Activated CD4-positive, CD25-positive, alpha-beta regulatory T cell (primary cell): ENCODE measurements around the gene ISG15.
A peak's percentile ranks its signal among the peaks of the same experiment; 100 is the strongest.
"Not testable (repeated sequence)": the region's sequence is repeated elsewhere in the genome, so short reads cannot be mapped to it uniquely, and the experiment has no call there.

Source experiments
- DNase-seq, 4 experiments: peaks; one replicate each; lab custom pipeline; 2025; lab: John Stamatoyannopoulos, UW

Gene ISG15

GRCh38 chr1:1030867-1031658, 17.8 kb downstream of the ISG15 start:
- not testable (repeated sequence) for DNase-seq

- no peak for DNase-seq
These were observed 18.4 kb downstream of the ISG15 start for GRCh38 chr1:1031659-1032235.

GRCh38 chr1:1032424-1032823, 19.1 kb downstream of the ISG15 start:
- DNase-seq = no peak

DNA sequence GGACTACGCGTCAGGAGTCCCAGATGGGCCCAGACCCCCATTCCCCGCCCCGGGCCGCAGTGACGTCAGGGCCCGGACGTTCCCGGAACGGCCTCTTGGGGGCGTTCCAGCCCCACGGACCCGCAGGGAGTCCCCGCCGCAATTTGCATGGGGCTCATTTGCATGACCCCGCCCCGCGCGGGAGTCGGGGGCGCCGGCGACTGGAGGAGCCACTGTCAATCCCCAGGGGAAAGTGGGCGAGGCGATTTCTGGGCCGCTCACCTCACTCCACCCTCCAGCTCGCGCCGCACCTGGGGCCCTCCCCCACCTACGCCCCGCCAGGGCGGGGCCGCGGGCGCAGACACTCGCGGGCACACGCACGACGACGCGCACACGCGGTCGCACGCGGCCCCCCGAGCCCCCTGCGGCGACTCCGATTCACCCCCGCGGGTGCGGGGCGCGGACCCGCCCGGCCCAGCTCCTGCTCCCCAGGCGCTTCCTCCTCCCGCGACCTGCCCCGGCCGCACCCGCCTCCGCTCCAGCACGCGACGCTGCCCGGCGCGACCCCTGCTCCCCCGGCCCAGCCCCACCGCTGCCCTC, 19.8 kb downstream of the ISG15 start:
- DNase-seq = peak; percentile 68 to 80 (median 73)

- no peak for DNase-seq
These were observed 20.6 kb downstream of the ISG15 start for GRCh38 chr1:1033731-1034438.

DNA sequence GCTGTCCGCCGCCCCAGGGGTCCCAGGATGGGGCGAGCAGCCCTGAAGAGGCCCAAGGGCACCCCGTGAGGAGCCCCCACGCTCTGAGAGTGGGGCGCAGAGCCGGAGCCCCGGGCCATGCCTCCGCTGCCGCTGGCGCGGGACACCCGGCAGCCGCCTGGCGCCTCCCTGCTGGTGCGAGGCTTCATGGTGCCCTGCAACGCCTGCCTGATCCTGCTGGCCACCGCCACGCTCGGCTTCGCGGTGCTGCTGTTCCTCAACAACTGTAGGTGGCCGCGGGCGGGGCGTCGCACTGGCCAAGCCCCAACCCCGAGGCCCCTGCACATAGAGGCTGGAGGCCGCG, 21.1 kb downstream of the ISG15 start:
- no peak for DNase-seq

- DNase-seq = no peak
These were observed 22.1 kb downstream of the ISG15 start for GRCh38 chr1:1035291-1035943.

DNA sequence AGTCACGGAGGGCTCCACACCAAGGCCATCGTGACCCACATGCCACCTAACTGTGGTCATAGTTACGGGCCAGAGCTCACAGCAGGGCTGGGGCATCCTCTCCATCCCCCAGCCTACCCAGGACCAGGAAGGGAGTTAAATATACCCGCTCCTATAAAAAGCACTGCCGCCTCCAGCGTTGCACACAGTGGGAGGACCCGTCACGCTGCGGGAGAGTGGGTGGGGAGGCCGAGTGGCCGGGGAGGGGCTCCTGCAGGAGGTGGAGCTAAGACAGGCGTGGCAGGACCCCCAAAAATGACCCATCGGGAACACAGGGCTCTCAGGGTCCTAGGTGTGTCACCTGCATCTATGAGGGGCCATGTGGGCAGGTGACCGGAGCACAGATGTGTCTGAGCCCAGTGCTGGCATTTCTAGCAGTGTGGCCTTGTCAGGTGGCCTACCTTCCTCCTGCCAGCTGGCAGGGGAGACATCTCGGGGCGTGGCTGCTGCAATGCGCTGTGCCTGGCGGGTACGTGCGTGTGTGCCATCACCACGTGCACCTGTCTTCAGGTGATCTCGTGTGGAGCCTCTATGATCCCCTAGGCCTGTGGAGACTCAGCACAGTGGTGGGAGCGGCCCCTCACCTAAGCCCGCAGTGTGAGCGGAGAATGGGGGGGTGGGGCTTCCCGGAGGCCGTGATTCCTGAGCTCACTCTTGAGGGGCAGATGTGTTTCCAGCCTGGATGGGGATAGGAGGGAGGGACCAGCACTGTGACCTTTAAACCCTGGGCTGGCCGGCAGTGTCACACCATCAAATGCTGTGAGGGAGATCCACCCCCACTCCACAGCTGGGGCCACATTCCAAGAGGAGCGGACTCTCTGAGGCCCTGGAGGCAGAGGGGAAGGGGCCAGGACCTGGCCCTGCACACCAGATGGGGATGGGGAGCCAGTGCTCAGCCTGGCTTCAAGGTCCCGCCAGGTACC, 24.4 kb downstream of the ISG15 start:
- no peak for DNase-seq

DNA sequence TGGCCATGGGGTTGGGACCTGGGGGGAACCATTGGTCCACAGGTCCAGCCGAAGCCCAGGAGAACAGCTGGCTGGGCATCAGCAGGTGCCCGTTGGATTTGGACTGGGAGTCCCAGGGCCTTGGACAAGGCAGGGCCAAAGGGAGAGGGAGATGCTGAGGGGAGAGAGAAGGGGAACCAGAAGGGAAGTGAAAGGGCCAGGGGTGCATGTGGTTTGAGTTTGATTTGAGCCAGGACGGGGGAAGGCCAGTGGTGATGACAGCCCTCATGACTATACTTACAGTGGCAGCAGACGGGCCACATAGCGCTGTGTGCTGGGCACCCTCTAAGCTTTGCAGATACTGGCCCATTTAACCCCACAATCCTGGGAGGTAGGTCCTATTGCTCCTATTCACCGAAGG, 25.4 kb downstream of the ISG15 start:
- no peak for DNase-seq

- DNase-seq = no peak
These were observed 26.0 kb downstream of the ISG15 start for GRCh38 chr1:1039145-1039910.

GRCh38 chr1:1040004-1040991, 27.0 kb downstream of the ISG15 start:
- DNase-seq = peak; percentile 51 to 70 (median 60)

DNA sequence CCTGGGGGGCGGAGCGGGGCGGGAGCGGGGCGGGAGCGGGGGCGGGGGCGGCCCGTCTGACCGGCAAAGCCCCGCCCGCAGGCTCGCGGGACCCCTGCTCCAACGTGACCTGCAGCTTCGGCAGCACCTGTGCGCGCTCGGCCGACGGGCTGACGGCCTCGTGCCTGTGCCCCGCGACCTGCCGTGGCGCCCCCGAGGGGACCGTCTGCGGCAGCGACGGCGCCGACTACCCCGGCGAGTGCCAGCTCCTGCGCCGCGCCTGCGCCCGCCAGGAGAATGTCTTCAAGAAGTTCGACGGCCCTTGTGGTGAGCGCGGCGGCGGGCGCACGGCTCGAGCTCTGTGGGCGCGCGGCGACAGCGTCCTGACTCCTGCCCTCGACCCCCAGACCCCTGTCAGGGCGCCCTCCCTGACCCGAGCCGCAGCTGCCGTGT, 27.8 kb downstream of the ISG15 start:
- no peak for DNase-seq

DNA sequence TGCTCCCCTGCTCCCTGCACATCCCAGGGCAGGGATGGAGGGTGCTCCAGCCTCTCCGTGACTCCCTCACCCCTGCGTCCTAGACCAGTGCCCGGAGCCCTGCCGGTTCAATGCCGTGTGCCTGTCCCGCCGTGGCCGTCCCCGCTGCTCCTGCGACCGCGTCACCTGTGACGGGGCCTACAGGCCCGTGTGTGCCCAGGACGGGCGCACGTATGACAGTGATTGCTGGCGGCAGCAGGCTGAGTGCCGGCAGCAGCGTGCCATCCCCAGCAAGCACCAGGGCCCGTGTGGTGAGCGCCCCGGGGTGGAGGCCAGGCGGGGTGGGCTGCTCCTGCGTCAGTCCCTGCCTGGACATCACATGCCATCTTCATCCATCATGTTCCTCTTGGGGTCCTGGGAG, 28.6 kb downstream of the ISG15 start:
- DNase-seq = no peak

DNA sequence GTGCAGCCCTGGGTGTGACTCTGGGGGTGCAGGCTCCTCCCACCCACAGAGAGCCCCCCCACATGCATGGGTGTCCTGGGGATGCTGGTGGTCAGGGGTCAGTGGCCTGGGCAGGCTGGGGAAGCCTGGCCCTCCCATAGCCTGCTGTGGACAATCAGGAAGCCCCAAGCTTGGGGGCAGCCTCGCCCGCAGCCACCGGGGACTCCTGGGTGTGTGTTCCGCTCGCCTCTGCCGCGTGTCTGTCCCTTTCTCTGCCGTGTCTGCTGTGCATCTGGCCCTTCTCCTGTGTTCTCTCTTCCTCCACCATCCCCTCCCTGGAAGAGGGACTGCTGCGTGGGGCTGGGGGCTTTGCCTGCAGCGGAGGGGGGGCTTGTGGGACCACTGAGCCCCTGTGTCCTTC, 29.5 kb downstream of the ISG15 start:
- DNase-seq = no peak

DNA sequence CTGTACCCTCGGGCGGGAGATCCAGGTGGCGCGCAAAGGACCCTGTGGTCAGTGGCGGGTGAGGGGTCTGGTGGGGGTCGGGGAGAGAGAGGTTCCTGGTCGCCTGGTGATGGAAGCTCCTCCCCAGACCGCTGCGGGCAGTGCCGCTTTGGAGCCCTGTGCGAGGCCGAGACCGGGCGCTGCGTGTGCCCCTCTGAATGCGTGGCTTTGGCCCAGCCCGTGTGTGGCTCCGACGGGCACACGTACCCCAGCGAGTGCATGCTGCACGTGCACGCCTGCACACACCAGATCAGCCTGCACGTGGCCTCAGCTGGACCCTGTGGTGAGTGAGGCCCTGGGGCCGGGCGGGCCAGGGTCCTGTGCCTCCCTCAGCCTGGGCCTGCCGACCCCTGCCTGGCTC, 30.1 kb downstream of the ISG15 start:
- DNase-seq = no peak

DNA sequence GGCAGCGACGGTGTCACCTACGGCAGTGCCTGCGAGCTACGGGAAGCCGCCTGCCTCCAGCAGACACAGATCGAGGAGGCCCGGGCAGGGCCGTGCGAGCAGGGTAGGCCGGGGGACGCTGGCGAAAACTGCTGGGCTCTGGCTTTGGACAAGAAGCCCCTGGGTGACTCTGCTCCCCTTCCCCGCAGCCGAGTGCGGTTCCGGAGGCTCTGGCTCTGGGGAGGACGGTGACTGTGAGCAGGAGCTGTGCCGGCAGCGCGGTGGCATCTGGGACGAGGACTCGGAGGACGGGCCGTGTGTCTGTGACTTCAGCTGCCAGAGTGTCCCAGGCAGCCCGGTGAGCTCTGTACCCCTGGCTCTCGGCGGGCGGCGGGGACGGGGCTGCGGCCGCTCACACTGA, 30.6 kb downstream of the ISG15 start:
- no peak for DNase-seq

DNA sequence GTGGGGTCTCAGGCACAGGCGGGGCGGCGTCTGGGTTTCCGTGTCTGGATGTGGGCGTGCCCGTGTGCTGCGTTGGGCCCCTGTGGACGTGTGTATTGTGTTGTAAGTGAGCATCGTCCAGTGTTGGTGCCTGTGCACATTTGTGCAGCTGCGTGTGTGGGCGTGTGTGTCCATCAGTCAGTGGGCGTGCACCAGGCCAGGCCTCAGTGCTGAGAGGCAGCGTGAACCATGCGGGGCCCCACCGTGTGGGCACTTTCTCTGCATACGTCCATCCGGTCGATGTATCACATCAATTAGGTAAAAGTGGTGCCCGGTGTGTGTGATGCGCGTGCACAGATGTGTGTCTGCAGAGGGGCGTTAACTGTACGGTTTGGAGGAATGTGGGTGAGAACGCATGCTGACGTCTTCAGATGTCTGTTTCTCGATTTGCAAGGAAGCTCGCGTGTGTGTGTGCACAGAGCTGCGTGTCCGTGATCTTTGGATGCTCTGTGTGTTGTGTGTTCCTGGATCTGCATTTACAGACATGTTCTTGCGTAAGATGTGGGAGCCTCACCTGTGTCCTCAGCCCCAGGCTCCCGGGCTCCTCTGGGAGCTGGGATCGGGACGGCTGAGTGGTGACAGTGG, 31.3 kb downstream of the ISG15 start:
- no peak for DNase-seq

- no peak for DNase-seq
These were observed 31.8 kb downstream of the ISG15 start for GRCh38 chr1:1045129-1045528.

- DNase-seq = no peak
These were observed 32.9 kb downstream of the ISG15 start for GRCh38 chr1:1046243-1046642.
